Right forelimb (tissue), 1 donor: ENCODE measurements around the gene TMOD4.

Source experiments
- DNase-seq: peaks from one replicate; pipeline ENCODE4 v3.0.0-alpha.2; 2018

Gene TMOD4

DNA sequence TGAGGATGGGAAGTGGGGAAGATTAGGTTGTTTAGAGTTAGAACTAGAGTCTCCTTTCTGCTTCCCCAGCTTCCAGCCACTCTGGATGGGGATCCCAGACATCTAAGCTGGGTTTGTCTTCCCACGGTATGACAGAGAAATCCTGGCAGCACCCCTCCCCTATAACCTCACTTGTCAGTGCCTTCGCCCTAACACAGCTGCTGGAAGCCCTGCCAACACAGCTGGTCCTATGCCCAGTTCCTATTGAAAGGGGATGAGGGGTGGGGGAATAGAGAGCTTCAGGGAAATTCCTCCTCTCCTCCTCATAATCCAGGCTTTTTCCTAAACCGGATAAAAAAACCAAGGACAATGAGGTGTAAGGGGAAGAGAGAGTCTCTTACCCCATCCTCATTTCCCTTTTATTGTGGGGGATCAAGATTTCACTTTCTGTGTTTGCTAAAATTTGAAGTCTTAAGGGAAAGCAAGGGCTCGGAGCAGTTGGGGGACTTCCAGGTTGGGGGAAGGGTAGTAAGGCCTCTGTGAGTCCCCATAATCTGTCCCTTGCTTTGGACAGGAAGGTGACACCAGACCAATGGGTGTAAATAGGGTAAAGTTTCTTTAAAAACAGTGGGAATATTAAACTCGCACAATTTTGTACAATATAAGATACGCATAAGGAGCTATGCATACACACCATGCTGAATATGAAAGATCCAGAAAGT, 590 bp downstream of the TMOD4 start:
- no peak for DNase-seq

DNA sequence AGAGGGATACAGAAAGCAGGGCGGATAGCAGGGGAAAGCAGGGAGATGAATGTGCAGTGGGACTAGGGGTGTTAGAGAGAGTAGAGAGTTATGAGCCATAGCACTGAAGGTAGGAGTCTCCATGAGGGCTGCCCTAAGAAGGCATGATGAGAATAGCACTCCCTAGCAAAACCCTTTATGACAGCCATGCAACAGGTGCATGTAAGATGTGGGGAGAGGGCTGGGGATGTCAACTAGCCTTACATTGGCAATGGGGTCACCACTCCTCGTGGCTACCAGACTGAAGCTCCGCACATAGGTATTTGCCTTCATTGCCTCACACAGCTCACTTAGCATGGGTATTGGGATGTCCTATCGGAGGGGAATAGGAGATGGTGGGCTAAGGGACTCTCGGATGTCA, 4.6 kb downstream of the TMOD4 start:
- DNase-seq, result no peak

DNA sequence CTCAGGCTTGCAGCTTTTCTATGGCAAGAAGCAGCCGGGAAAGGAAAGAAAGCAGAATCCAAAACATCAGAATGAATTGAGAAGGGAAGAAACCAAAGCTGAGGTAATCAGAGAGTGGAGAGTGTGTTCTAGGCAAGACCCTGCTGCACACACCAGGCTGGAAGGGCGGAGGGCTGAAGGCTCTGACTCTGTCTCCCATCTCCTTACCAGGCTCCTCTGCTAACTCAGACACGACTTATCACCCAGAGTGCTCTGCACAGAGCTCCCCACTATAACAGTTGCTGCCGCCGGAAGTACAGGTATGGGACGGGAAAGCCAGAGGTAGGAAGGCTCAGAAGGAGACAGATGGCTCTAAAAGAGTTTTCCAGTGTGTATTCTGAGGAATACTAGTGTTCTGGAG, 8.7 kb downstream of the TMOD4 start:
- DNase-seq, result no peak

DNA sequence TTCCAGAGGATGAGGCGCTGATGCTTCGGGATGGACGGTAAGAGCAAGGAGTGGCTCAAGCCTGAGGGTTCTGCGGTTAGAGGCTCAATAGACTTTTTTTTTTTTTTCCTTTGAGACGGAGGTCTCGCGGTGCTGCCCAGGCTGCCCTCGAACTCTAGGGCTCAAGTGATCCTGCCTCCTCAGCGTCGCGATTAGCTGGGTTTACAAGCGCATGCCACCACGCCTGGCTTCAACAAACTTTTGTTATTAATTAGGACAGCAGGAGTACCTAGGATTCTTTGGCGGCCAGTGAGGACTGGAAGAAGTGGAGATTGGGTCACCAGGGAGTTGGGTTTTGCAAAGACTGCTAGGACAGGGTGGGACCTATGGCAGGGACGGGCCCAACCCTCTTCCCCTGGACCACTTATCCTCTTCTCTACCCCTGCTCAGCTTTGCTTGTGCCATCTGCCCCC, 9.2 kb downstream of the TMOD4 start:
- DNase-seq, result no peak

DNA sequence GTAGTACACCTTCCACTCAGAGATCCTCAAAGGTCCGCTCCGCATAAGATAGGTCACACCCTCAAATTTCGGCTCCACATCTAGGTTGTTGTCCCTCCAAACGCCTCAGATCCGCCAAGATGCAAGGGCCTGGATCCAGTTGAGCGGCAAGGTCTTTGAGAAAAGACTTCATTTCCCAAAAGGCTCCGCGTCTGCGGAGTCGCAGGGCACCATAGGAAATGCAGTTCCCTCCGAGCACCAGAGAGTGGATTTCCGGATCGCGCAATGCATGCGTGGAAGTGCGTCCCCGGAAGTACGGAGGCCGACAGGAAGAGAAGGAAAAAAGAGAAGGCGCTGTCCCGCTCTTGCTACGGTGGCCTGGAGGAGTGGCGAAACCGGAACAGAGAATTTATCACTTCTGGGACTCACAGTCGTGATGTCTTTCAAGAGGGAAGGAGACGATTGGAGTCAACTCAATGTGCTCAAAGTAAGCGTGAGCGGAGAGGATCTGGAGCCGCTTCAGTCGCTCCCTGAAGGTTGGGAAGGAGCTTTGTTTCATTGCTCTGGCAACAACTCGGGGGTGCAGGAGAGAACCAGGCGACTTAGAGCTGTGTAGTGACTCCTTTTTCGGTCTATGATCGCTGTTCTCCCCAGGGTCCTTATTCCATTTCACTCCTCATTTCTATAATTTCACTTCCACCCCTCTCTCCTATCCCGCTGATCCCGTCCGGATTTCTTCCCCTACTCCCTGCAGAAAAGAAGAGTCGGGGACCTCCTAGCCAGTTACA, 9.9 kb downstream of the TMOD4 start, which contains the start of the genes LYSMD1 and SCNM1:
Gene LYSMD1, minus strand, starts transcription at position 165 of the 767 bp plus-strand sequence. CDS start 644 bp downstream, outside the sequence.
Gene SCNM1, plus strand, starts transcription at position 407 of the 767 bp plus-strand sequence. Its CDS starts 9 bp downstream, at position 416.
- DNase-seq, result peak; percentile 96

DNA sequence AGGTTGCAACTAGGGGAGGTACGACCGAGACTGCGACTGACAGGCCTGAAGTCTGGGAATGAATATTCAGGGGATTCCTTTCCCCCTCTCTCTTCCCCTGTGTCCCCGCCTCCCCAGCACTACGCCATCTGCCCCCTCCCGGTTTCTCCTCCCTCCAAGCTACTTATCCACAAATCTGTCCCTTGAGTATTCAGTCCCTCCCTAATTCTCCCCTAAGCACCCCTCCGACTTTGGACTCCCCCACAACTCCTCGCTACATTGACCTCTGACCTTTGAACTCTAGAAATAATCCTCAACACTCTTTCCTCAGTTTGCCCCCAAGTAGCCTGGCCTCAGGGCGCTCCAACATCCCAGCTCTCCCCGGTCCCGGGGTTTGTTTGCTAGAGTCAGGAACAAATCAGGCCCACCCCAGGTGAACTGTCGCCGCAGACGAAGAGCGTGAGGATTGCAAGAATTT, 10.5 kb downstream of the TMOD4 start:
- DNase-seq, result peak; percentile 74

DNA sequence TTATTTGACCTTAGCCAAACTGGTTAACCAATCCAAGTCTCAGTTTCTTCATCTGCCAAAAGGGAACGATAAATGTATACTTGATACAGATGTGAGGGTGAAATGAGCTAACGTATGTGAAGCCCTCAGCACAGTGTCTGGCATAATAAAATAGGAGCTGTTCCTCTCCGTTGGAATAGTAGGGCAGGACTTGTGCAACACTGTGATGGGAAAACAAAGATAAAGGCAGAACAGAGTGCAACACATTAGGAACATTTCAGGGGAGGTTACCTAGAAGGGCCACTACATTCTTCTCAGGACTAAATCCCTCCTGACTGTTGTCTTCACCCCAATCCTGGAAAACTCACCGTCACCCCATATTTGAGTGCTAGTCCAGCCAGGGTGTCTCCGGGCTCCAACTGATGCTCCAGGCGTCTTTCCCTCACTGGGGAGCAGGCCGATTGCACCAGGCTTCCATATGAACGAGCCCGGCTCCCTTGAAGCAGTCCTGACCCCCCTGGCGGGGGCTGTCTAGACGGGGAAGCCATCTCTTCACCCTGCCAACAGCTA, 11.0 kb downstream of the TMOD4 start:
- no peak for DNase-seq

DNA sequence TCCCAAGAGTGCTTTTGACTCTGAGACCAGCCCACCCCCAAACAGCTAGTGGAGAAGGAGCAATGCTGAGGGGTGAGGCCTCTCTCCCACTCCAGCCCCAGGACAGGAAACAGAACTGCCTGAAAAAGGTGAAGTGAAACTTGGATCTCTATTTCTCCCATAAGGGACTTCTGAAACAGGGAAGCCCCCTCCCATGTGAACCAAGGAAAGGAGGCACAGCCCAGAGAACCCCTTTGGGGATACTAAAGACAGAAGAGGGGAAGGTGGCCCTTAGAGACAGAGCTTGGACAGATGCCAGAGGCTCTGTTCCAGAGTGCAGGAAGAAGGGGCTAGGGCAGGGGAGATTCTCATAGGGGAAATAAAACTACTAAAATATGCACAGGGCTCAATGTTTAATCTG, 16.4 kb downstream of the TMOD4 start:
- DNase-seq, result no peak

DNA sequence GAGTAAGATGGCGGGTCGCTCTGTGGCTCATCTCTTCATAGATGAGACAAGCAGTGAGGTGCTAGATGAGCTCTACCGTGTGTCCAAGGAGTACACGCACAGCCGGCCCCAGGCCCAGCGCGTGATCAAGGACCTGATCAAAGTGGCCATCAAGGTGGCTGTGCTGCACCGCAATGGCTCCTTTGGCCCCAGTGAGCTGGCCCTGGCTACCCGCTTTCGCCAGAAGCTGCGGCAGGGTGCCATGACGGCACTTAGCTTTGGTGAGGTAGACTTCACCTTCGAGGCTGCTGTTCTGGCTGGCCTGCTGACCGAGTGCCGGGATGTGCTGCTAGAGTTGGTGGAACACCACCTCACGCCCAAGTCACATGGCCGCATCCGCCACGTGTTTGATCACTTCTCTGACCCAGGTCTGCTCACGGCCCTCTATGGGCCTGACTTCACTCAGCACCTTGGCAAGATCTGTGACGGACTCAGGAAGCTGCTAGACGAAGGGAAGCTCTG, 17.0 kb downstream of the TMOD4 start:
- DNase-seq, result no peak

DNA sequence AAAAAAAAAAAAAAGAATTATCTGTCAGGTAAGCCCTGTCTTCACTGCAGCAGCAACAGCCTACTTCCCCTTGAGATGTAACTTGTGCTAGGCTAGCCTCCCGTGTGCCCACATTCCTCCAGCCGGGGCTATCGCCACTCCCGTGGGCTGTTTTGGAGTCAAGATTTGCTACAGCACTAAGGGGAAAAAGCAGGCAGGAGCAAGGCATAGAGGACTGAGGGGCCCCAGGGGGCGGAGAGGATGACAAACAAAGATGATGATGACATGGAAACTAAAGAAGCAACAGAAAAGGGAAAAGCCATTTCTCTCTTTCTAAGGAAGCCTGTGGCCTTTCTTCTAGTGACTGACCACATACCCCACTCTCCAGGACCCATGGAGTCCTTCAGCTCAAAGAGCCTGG, 17.5 kb downstream of the TMOD4 start:
- DNase-seq, result no peak

DNA sequence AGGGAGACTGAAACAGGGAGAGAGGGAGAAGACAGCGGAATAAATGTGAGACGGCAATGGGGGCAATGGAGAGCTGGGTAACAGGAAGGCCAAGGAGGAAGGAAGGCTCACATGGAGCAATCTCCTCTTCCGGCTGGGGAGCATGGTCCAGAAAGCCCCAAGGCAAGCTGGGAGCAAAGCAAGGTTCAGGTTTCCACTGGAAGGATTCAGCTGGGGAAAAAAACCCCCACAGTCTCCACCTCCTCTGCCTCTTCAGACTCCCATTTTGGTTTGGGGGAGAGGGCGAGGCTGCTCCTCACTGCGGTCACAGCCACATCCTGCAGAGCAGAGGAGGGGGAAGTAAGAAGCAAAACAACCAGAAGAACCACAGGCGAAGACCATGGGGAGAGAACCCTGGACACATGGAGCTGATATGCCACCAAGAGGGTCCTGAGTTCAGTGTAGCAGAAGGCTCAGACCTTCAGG, 18.7 kb downstream of the TMOD4 start:
- DNase-seq, result no peak

DNA sequence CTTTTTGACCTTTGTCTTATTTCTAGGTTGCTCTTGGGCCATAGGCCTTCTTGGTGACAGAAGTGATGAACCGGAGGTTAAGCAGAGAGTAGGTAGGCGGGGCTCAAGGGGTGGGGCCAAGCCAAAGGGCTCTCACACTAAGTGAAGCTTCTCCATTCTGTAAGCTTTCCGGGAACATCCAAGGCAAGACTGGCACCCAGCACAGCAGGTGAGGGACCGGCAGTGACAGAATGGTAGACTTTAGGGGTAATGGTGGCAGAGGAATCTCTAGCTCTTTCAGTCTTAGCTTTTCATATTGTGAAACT, 19.3 kb downstream of the TMOD4 start, which contains the start of gene TNFAIP8L2:
Gene TNFAIP8L2, plus strand, starts transcription at position 135 of the 305 bp plus-strand sequence. CDS start 2,049 bp downstream, outside the sequence.
- DNase-seq, result no peak

DNA sequence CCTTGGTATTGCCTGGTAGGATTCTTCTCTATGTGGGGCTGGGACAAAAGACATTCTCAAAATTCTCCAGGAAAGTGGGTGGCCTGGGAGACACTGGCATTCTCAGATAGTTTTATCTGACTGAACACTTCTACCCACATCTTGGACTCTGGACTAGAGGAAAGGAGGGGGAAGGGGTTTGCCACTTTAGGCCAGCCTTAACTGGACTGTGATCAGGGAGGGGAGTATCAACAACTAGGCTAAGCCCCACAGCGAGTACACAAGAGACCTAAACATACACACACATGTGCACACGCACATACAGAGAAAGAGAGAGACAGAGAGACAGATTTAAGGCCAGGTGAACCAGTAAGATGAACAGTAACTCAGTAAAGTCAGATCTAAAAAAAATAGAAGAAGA, 28.1 kb downstream of the TMOD4 start:
- DNase-seq, result no peak

DNA sequence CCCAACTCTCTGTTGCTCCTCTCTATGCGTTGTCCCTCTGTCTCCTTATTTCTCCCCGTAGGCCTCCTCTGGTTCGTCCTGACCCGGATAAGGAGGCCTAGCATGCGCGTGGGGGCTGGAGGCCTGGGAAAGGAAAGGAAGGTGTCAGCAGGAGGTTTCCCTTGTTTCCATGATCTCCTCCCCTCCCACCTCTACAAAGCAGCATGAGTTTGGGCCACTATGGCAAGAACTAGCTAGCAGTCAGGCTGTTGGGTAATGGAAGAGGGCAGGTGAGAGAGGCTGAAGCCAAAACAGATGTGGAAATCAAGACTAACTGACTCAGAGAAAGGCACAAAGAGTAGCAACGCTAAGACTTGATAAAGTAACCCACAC, 28.7 kb downstream of the TMOD4 start:
- DNase-seq, result no peak

DNA sequence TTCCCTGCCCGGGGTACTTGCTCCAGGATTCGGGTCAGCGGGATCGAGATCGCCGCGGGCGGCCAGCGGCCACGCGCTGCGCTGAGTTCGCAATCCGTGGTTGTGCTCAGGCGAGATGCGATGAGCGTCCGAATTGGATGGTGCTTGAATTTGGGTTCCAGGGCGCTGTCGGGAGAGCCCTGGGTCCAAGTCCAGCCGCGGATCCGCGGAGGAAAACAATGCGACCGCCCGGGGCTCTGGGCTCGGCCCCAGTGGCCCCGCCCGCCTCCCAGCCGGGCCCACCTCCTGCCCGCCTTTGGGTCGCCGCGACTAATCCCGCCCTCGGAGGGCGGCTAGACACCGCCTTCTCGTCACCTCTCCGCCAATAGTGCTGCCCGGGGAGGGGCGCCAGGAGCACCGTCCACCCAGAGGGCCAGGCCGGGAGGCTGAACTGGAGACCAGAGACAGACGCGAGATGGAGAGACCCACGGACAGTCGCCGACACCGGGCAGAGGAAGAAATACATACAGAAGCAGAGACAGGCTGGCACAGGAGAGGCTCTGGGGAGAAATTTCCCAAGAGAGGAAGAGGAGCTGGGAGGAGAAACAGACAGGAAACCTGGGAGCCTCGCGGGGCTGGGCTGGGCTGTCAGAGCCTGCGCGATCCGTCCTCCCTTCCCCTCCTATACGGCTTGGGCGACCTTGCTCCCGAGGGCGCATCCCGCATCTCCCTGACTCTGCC, 29.2 kb downstream of the TMOD4 start, which contains the start of gene SEMA6C:
Gene SEMA6C, minus strand, starts transcription at position 220 of the 720 bp plus-strand sequence. CDS start 4,010 bp downstream, outside the sequence.
- DNase-seq, result peak; percentile 95

DNA sequence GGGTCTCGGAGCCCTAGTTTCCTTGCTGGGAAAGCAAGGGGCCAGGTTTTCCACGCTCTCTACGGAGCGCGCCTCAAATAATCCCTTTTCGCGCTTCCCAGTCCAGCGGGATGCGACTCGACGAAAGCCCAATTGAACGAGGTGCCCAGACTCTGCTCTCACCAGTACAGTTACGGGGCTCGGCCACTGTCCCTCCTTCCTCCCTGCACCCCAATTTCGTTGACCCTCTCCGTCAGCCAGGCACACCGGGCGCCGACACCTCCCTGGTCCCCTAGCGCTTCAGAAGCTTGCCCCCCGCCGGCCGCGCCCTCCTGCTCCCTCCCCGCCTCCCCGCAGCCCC, 29.7 kb downstream of the TMOD4 start:
- DNase-seq, result no peak

DNA sequence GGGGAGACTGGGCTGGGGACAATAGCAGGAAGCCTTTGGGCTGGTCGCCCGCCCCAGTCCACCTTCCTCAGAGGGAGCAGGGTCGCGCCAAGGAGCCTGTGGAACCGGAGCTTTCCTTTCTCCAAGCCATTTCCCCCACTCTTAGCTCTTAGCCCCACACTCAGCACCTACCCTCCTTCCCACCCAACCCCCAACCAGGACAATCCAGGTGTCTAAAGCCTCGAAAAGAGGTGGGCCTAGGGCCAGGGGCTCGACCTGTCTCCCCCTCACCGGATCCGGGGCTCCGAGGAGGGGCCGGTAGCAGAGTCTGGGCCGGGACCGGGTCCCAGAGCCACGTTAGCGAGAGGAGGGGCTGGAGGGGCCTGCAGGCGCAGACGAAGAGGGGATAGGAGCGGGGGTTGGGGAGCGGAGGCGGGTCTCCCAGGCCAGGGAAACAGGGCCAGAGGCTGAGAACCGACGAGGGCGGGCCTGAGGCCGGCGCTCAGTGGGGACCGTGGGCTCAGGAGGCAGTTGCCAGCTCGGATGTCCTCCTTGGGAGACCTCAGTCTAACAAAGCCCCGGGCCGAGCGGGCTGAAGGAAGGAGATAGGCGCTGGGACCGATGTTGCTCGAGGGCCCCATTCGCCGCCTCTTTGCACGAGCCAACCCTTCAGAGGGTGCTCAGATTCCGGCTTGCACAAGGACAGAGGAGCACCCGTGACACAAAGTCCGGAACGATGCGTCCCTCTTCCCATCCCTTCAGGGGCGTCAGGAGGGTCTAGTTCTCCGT, 30.3 kb downstream of the TMOD4 start:
- DNase-seq, result no peak

DNA sequence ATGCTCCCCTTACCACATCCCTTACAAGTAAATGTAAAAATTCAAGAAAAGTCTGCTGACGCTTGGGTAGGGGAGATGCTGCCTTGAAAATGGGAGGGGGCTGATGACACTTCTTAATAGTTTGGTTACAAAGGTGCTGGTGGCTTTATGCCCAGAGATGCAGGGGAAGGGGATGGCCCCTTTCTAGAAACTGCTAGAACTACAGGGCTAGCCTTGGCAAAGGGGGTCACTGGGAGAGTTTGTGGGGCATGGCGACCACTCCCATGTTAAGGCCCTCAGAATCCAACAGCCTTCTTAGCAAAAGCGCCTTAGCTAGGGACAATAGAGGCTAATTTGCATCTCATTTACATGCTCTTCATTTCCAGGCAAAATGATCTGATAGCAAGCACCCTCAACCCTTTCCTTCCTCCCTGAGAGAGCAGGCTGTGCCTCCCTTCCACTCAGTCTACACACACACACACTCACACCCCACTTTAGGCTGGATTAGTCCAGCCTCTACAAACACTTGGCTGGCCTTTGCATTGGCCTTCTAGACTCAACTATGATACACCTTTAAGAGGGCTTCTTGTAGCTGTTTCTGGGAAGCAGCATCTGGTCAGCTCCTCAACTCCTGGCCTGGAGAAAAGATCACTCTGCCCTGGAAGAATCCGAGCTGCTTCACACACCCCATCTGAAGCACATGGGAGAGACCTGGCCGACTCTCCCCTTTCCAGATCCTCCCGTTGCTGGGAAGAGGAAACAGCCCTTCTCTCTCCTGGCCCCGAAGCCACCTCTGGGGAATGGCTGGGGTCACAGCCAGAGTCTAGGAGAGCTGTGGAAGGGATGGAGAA, 31.1 kb downstream of the TMOD4 start:
- peak; percentile 74 for DNase-seq

DNA sequence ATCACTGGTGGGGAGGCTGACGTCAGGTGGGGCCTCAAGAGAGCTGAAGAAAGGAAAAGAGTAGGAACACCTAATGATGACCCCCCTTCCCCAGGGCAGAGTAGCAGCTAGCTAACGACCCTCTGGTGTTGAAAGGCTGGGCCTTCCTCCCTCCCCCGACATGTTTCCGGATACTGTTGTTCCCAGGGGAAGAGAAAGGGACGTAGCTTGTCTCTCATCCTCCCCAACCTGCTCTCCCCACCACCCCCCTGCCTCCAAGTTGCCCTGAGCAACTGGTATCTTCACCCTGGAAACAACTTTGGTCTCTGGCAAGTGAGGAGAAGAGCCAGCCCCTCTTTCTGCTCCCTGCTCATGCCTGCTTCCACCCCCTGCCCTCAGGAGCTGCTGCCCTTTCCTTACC, 31.8 kb downstream of the TMOD4 start:
- no peak for DNase-seq

DNA sequence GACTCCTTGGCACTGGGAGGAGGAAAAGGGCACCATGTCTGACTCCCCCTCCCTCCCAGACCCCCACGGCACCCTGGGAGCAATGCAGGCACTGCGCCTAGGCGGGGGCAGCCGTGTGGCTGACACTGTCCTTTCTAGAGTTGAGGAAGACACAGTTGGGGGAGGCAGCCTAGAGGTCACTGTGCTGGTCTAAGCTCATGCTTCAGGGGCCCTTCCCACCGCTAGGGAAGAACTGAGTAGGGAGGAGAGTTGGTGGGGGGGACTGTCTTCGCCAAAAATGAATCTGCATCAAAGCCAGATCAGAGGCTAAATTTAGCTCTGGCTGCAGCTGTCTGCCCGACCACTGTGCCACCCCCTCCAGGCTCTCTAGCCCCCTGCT, 32.7 kb downstream of the TMOD4 start:
- DNase-seq, result no peak

DNA sequence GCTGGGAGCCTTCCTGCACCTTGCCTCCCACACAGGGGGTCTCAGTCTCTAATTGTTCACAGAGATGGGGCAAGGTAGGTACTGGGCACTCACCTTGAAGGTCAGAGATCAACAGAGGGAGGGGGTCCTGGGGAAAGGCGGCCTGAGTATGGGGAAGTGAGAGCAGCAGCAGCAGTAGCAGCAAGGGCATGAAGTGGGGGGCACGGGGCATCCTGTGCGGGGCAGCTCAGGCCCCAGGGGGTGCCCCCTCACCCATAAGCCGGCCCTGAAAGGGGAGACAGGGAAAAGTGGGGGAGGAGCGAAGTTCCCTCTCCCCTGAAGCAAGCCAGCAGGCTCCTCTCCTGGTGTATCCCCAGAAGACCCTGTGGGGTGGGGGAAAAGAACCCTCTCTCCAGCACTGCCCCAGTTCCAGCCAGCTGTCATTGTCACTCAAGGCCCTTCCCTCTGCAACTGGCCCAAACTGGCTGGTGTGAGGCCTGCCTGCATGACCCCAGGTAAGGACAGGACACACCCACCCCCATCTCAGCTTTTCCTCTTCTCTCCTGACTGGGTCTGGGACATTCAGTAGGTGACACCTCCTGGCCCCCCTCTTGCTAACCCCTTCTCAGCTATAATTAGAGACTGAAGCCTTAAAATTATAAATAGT, 33.2 kb downstream of the TMOD4 start:
- no peak for DNase-seq
